Panc1 (cell line): ENCODE results near the gene SUGCT. TPM values are rescaled to one million over a fixed set of nuclear protein-coding genes. Genes with fewer than 3 reads are reported as not detected.

Experiments used
- ATAC-seq: fragments of 200-7000 bp; cut with Tn5 transposase; 2 replicates; pipeline ENCODE4 v1.9.1; 2020; ENCODE audit warnings: mild to moderate bottlenecking, moderate library complexity
- BruUV-seq: library from RNA; stranded (reverse); fragments of 400-500 nt; replicated peaks from 2 replicates; lab custom pipeline; 2021; lab: Mats Ljungman, UMichigan
- CTCF ChIA-PET: fragments of 300-600 bp; sonication (Branson Sonifier 250); formaldehyde crosslinking; loops from one replicate; lab custom pipeline; 2022; ENCODE audit warnings: antibody characterized with exemption; lab: Charles Lee
- POLR2A ChIA-PET: fragments of 300-600 bp; sonication (Branson Sonifier 250); formaldehyde crosslinking; loops from one replicate; lab custom pipeline; 2022; ENCODE audit warnings: antibody characterized with exemption; lab: Charles Lee
- DNase-seq: peaks from one replicate; pipeline ENCODE4 v3.0.0-alpha.2; 2010; ENCODE audit warnings: low read depth, low spot score
- H3K27ac ChIP-seq: 2 replicates; pipeline ENCODE4 v1.5.1; 2011; ENCODE audit warnings: mild to moderate bottlenecking, low read length, inconsistent platforms
- H3K27me3 ChIP-seq: fragments of 200-500 bp; sonication (Bioruptor generic); 2 replicates; pipeline ENCODE4 v1.6.0; 2014; ENCODE audit warnings: low read length, inconsistent platforms; ENCODE audit not compliant: control insufficient read depth, insufficient read depth
- H3K36me3 ChIP-seq: fragments of 200-500 bp; sonication (Bioruptor generic); 2 replicates; pipeline ENCODE4 v1.5.1; 2014; ENCODE audit warnings: inconsistent platforms, mild to moderate bottlenecking, low read length, moderate library complexity; ENCODE audit not compliant: control insufficient read depth, insufficient read depth
- H3K4me1 ChIP-seq: 2 replicates; pipeline ENCODE4 v1.5.1; 2011; ENCODE audit warnings: inconsistent platforms, mild to moderate bottlenecking, low read length, moderate library complexity; ENCODE audit not compliant: control insufficient read depth, insufficient read depth
- H3K4me3 ChIP-seq, 2 experiments: 2 replicates each; pipeline ENCODE4 v1.5.1; 2011 to 2012; ENCODE audit warnings: low read depth in 2 of 2, low read length in 2 of 2, mild to moderate bottlenecking in 2 of 2, inconsistent platforms in 1 of 2, moderate library complexity in 1 of 2
- H3K9me3 ChIP-seq: fragments of 200-500 bp; sonication (Bioruptor generic); 2 replicates; pipeline ENCODE4 v1.5.1; 2014; ENCODE audit warnings: low read depth, mild to moderate bottlenecking, inconsistent platforms, low read length, moderate library complexity; ENCODE audit not compliant: control insufficient read depth, insufficient read depth
- POLR2AphosphoS5 ChIP-seq: IDR thresholded peaks from 2 replicates; pipeline ENCODE4 v1.6.1; 2012; ENCODE audit warnings: mild to moderate bottlenecking, low read depth, low read length, moderate library complexity
- SIN3A ChIP-seq: IDR thresholded peaks from 2 replicates; pipeline ENCODE4 v1.6.1; 2012; ENCODE audit warnings: low read depth, mild to moderate bottlenecking, low read length, moderate library complexity, borderline replicate concordance; ENCODE audit not compliant: insufficient read depth
- TCF7L2 ChIP-seq: IDR thresholded peaks from 2 replicates; pipeline ENCODE4 v1.6.1; 2011; ENCODE audit warnings: mild to moderate bottlenecking, low read depth, low read length, inconsistent platforms
- in situ Hi-C: cut with HindIII; loops from 2 replicates; pipeline ENCODE4 v1.10.0; 2016; ENCODE audit warnings: low sequenced_read_pairs, low pct_unique_long_range_greater_than_20kb
- intact Hi-C: fragments of 100-400 bp; cut with micrococcal nuclease; formaldehyde crosslinking; loops from one replicate; pipeline ENCODE4 v1.10.0; 2022; ENCODE audit not compliant: unreplicated experiment
- total RNA-seq: library from RNA; stranded (reverse); gene quantifications from one replicate; pipeline ENCODE4 v1.2.1, GENCODE V29; 2021; ENCODE audit not compliant: unreplicated experiment
- TF ChIP-seq, protein P1 (sequence below), 2 experiments: IDR thresholded peaks; 2 replicates each; pipeline ENCODE4 v1.6.1; 2011 to 2012; ENCODE audit warnings: low read depth in 2 of 2, control low read depth in 1 of 2, low read length in 1 of 2, mild to moderate bottlenecking in 1 of 2, moderate library complexity in 1 of 2; ENCODE audit not compliant: insufficient read depth in 1 of 2
- TF ChIP-seq, protein P2 (sequence below): fragments of 450-650 bp; IDR thresholded peaks from 2 replicates; pipeline ENCODE4 v1.5.1; 2017; ENCODE audit warnings: mild to moderate bottlenecking

SUGCT gene
- total RNA-seq, 1 experiment from 2014 or later: 3.1 TPM

DNA sequence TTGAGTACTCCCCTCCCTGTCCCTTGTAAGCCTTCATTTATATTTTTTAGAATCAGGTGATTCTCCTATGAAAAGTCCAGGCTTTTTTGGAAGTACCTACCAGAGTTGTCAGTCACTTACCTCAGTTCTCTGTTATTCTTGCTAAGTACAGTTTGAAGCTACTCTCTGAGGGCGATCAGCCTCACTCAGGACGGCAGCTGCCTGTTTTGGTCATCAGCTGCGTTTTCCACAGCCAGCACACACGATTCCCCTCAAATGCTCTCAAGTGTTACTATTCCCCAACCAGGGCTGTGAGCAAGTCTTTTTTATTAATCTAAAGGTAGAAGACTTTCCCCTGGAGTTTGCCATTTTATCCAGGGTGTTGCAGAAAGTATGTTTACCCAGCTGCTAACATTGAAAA, 328.6 kb downstream of the SUGCT start:
- TF ChIP-seq SIN3A: no peak
- TF ChIP-seq, protein P1, sequence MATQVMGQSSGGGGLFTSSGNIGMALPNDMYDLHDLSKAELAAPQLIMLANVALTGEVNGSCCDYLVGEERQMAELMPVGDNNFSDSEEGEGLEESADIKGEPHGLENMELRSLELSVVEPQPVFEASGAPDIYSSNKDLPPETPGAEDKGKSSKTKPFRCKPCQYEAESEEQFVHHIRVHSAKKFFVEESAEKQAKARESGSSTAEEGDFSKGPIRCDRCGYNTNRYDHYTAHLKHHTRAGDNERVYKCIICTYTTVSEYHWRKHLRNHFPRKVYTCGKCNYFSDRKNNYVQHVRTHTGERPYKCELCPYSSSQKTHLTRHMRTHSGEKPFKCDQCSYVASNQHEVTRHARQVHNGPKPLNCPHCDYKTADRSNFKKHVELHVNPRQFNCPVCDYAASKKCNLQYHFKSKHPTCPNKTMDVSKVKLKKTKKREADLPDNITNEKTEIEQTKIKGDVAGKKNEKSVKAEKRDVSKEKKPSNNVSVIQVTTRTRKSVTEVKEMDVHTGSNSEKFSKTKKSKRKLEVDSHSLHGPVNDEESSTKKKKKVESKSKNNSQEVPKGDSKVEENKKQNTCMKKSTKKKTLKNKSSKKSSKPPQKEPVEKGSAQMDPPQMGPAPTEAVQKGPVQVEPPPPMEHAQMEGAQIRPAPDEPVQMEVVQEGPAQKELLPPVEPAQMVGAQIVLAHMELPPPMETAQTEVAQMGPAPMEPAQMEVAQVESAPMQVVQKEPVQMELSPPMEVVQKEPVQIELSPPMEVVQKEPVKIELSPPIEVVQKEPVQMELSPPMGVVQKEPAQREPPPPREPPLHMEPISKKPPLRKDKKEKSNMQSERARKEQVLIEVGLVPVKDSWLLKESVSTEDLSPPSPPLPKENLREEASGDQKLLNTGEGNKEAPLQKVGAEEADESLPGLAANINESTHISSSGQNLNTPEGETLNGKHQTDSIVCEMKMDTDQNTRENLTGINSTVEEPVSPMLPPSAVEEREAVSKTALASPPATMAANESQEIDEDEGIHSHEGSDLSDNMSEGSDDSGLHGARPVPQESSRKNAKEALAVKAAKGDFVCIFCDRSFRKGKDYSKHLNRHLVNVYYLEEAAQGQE (IDR thresholded peaks at IDR 0.05; ENCODE audit: insufficient read depth in 1 of 2, low read depth in 2 of 2, low read length in 1 of 2): no peak
- no peak for TF ChIP-seq POLR2AphosphoS5
- TF ChIP-seq, protein P2, sequence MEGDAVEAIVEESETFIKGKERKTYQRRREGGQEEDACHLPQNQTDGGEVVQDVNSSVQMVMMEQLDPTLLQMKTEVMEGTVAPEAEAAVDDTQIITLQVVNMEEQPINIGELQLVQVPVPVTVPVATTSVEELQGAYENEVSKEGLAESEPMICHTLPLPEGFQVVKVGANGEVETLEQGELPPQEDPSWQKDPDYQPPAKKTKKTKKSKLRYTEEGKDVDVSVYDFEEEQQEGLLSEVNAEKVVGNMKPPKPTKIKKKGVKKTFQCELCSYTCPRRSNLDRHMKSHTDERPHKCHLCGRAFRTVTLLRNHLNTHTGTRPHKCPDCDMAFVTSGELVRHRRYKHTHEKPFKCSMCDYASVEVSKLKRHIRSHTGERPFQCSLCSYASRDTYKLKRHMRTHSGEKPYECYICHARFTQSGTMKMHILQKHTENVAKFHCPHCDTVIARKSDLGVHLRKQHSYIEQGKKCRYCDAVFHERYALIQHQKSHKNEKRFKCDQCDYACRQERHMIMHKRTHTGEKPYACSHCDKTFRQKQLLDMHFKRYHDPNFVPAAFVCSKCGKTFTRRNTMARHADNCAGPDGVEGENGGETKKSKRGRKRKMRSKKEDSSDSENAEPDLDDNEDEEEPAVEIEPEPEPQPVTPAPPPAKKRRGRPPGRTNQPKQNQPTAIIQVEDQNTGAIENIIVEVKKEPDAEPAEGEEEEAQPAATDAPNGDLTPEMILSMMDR: no peak
- no peak for TF ChIP-seq TCF7L2
- POLR2A ChIA-PET: no interaction called here
- no peak for DNase-seq
- CTCF ChIA-PET: no interaction called here
- in situ Hi-C loops: no loop called here
- no peak for ATAC-seq
- BruUV-seq: no TSS peak
- Histone ChIP-seq H3K27ac (no peak overlapping the region), H3K9me3 (no peaks in the 10 kb centered on the region), H3K27me3 (no peaks in the 10 kb centered on the region), H3K4me1 (no peaks in the 10 kb centered on the region), H3K36me3 (no peaks in the 10 kb centered on the region), H3K4me3 (no peak overlapping the region)
- intact Hi-C loops: no loop called here

GRCh38 chr7:40468891-40469864, 334.4 kb downstream of the SUGCT start:
- Histone ChIP-seq H3K27me3 (no peaks in the 10 kb centered on the region), H3K27ac (no peak overlapping the region), H3K36me3 (no peaks in the 10 kb centered on the region), H3K4me3 (no peak overlapping the region), H3K4me1 (no peaks in the 10 kb centered on the region), H3K9me3 (no peaks in the 10 kb centered on the region)
- BruUV-seq: no TSS peak
- ChIA-PET POLR2A (no interaction called here), CTCF (no interaction called here)
- TF ChIP-seq, protein P1 (IDR thresholded peaks at IDR 0.05; ENCODE audit: insufficient read depth in 1 of 2, low read depth in 2 of 2, low read length in 1 of 2): no peak
- TF ChIP-seq SIN3A (no peak), TCF7L2 (no peak), POLR2AphosphoS5 (no peak)
- TF ChIP-seq, protein P2: no peak
- in situ Hi-C loops: no loop called here
- ATAC-seq (no peak), DNase-seq (peak; percentile 8)
- intact Hi-C loops: no loop called here
